H9 (cell line): Measurements from ENCODE around the gene CDH23. TPM values are rescaled to one million over a fixed set of nuclear protein-coding genes. Genes with fewer than 3 reads are reported as not detected.

Experiments used
- DNase-seq: peaks from one replicate; pipeline ENCODE4 v3.0.0-alpha.2; 2017
- H2AFZ ChIP-seq: one replicate; pipeline ENCODE4 v1.6.1; 2013; ENCODE audit warnings: mild to moderate bottlenecking, low read length, control low read depth, moderate library complexity
- H2AK5ac ChIP-seq: 2 replicates; pipeline ENCODE4 v1.6.1; 2013; ENCODE audit warnings: low read length, control low read depth, mixed read lengths; ENCODE audit not compliant: insufficient read length
- H2BK120ac ChIP-seq: one replicate; pipeline ENCODE4 v1.6.1; 2013; ENCODE audit warnings: low read depth, mild to moderate bottlenecking, low read length, control low read depth, inconsistent platforms; ENCODE audit not compliant: poor library complexity, severe bottlenecking
- H2BK12ac ChIP-seq: 2 replicates; pipeline ENCODE4 v1.6.1; 2013; ENCODE audit warnings: low read length, control low read depth, mixed read lengths, low read depth; ENCODE audit not compliant: insufficient read length
- H2BK15ac ChIP-seq: 2 replicates; pipeline ENCODE4 v1.6.1; 2013; ENCODE audit warnings: low read depth, low read length, control low read depth
- H2BK20ac ChIP-seq: one replicate; pipeline ENCODE4 v1.6.1; 2013; ENCODE audit warnings: low read depth, mild to moderate bottlenecking, low read length, control low read depth, inconsistent platforms; ENCODE audit not compliant: poor library complexity, severe bottlenecking
- H2BK5ac ChIP-seq: 2 replicates; pipeline ENCODE4 v1.6.1; 2013; ENCODE audit warnings: low read length, control low read depth, mixed read lengths; ENCODE audit not compliant: insufficient read length
- H3K14ac ChIP-seq: 2 replicates; pipeline ENCODE4 v1.6.1; 2013; ENCODE audit warnings: low read length, control low read depth; ENCODE audit not compliant: insufficient read depth
- H3K18ac ChIP-seq: 2 replicates; pipeline ENCODE4 v1.6.1; 2013; ENCODE audit warnings: low read depth, mild to moderate bottlenecking, mixed read lengths, low read length, control low read depth; ENCODE audit not compliant: insufficient read length
- H3K23ac ChIP-seq: 2 replicates; pipeline ENCODE4 v1.6.1; 2013; ENCODE audit warnings: low read length, control low read depth, mixed read lengths, low read depth; ENCODE audit not compliant: insufficient read length
- H3K23me2 ChIP-seq: 2 replicates; pipeline ENCODE4 v1.6.1; 2013; ENCODE audit warnings: low read depth, mild to moderate bottlenecking, mixed read lengths, low read length, control low read depth; ENCODE audit not compliant: insufficient read length, poor library complexity, severe bottlenecking
- H3K27ac ChIP-seq: 2 replicates; pipeline ENCODE4 v1.5.1; 2013; ENCODE audit warnings: low read length, control low read depth, mixed read lengths, low read depth; ENCODE audit not compliant: insufficient read length
- H3K27me3 ChIP-seq: 2 replicates; pipeline ENCODE4 v1.6.1; 2013; ENCODE audit warnings: low read length, control low read depth, inconsistent platforms; ENCODE audit not compliant: insufficient read depth
- H3K4ac ChIP-seq: 2 replicates; pipeline ENCODE4 v1.6.1; 2013; ENCODE audit warnings: low read depth, mild to moderate bottlenecking, control low read depth, inconsistent platforms, low read length, moderate library complexity
- H3K4me1 ChIP-seq: 2 replicates; pipeline ENCODE4 v1.6.1; 2013; ENCODE audit warnings: low read length, control low read depth, inconsistent platforms; ENCODE audit not compliant: insufficient read depth
- H3K4me2 ChIP-seq: 2 replicates; pipeline ENCODE4 v1.6.1; 2013; ENCODE audit warnings: low read length, control low read depth, mixed read lengths; ENCODE audit not compliant: insufficient read length, insufficient read depth
- H3K56ac ChIP-seq: 2 replicates; pipeline ENCODE4 v1.6.1; 2013; ENCODE audit warnings: low read depth, mild to moderate bottlenecking, mixed read lengths, low read length, control low read depth; ENCODE audit not compliant: insufficient read length
- H3K79me1 ChIP-seq: 2 replicates; pipeline ENCODE4 v1.6.1; 2013; ENCODE audit warnings: low read depth, mild to moderate bottlenecking, moderate library complexity, low read length, control low read depth, inconsistent platforms; ENCODE audit not compliant: insufficient read depth, poor library complexity, severe bottlenecking
- H3K79me2 ChIP-seq: 2 replicates; pipeline ENCODE4 v1.6.1; 2013; ENCODE audit warnings: low read length, control low read depth, inconsistent platforms; ENCODE audit not compliant: insufficient read depth
- H3K9ac ChIP-seq: 2 replicates; pipeline ENCODE4 v1.6.1; 2013; ENCODE audit warnings: low read length, control low read depth, mixed read lengths; ENCODE audit not compliant: insufficient read length; ENCODE audit errors: extremely low read depth
- H3K9me3 ChIP-seq: one replicate; pipeline ENCODE4 v1.6.1; 2013; ENCODE audit warnings: low read depth, low read length, inconsistent platforms; ENCODE audit not compliant: control insufficient read depth
- H3T11ph ChIP-seq: one replicate; pipeline ENCODE4 v1.6.1; 2013; ENCODE audit warnings: mild to moderate bottlenecking, low read length, control low read depth, inconsistent platforms
- H4K20me1 ChIP-seq: one replicate; pipeline ENCODE4 v1.6.1; 2013; ENCODE audit not compliant: control insufficient read depth, insufficient read length, insufficient read depth
- H4K5ac ChIP-seq: 2 replicates; pipeline ENCODE4 v1.6.1; 2013; ENCODE audit warnings: low read depth, mild to moderate bottlenecking, mixed read lengths, low read length, control low read depth; ENCODE audit not compliant: insufficient read length
- H4K8ac ChIP-seq: replicated peaks from 2 replicates; pipeline ENCODE4 v1.6.1; 2013; ENCODE audit warnings: low read length, control low read depth, mixed read lengths, low read depth; ENCODE audit not compliant: insufficient read length
- H4K91ac ChIP-seq: 2 replicates; pipeline ENCODE4 v1.6.1; 2013; ENCODE audit warnings: low read depth, mild to moderate bottlenecking, moderate library complexity, mixed read lengths, low read length, control low read depth; ENCODE audit not compliant: insufficient read length
- H3K27ac Mint-ChIP-seq, 3 experiments: 2 replicates in 2 of 3; 3 replicates in 1 of 3; pipeline ENCODE4 v1.8.0; 2020 to 2021; ENCODE audit warnings: mixed read lengths in 3 of 3, mild to moderate bottlenecking in 1 of 3, moderate library complexity in 1 of 3
- H3K27me3 Mint-ChIP-seq: 2 replicates; pipeline ENCODE4 v1.8.0; 2021; ENCODE audit warnings: low read depth, mild to moderate bottlenecking, moderate library complexity, mixed read lengths
- H3K36me3 Mint-ChIP-seq, 3 experiments: 2 replicates in 2 of 3; 3 replicates in 1 of 3; pipeline ENCODE4 v1.8.0; 2020 to 2021; ENCODE audit warnings: low read depth in 3 of 3, mixed read lengths in 3 of 3; ENCODE audit not compliant: insufficient read depth in 1 of 3
- H3K4me1 Mint-ChIP-seq, 2 experiments: 2 replicates each; pipeline ENCODE4 v1.8.0; 2020; ENCODE audit warnings: mixed read lengths in 2 of 2
- H3K4me3 Mint-ChIP-seq, 2 experiments: 2 replicates in 1 of 2; 3 replicates in 1 of 2; pipeline ENCODE4 v1.8.0; 2020 to 2021; ENCODE audit warnings: mild to moderate bottlenecking in 2 of 2, mixed read lengths in 2 of 2, moderate library complexity in 1 of 2
- H3K9me3 Mint-ChIP-seq, 2 experiments: 2 replicates in 1 of 2; 3 replicates in 1 of 2; pipeline ENCODE4 v1.8.0; 2020; ENCODE audit warnings: mild to moderate bottlenecking in 2 of 2, mixed read lengths in 2 of 2, moderate library complexity in 1 of 2
- WGBS: extraction: QIAGEN DNeasy Blood & Tissue Kit; methylation state at CpG from one replicate; pipeline ENCODE4 v1.1.7; 2013; ENCODE audit warnings: missing lambda C conversion rate, low lambda C conversion rate, mixed read lengths; ENCODE audit not compliant: insufficient read length; ENCODE audit errors: extremely low coverage; 5-methylcytosine and 5-hydroxymethylcytosine counted together
- total RNA-seq: library from RNA; stranded (reverse); gene quantifications from 2 replicates; pipeline ENCODE4 v1.2.1, GENCODE V29; 2021
- TF ChIP-seq, protein P1 (sequence below): fragments of 200-600 bp; sonication (generic); conservative IDR thresholded peaks from 3 replicates; pipeline ENCODE4 v1.8.0; 2021; ENCODE audit warnings: antibody characterized with exemption, mild to moderate bottlenecking

Gene CDH23
- total RNA-seq, 1 experiment from 2014 or later, result 2.1 TPM

DNA sequence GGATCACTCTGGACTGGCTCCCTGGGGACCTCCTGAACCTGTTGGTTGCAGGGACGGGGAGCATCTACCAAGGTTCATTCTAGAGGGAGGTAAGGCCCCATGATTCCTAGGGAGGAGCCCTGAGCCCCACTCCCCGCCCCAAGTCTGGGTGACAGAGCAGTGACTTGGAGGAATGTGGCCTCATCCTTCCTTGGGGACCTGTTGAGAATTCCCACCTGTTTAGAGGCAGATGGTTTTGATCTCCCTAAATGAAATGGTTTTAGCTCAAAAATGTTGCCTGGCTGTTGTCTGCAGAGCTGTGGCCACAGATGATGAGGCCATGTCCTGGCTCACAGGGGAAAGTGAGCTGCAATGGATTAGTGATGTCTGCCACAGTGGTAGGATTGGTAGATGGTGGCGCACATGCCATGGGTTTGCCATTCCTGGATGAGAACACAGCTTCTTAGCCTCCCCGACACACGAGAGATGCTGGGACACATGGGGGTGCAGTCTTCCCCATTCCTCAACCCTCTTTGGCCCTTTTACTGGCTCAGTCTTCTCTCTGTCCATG, 310.6 kb downstream of the CDH23 start:
- Histone ChIP-seq H2BK15ac (no peak overlapping the region), H3K4me2 (no peak overlapping the region), H4K8ac (no peak overlapping the region), H3K27me3 (no peaks in the 10 kb centered on the region), H3K9me3 (no peaks in the 10 kb centered on the region), H3K4ac (no peak overlapping the region), H3K23me2 (no peaks in the 10 kb centered on the region), H4K5ac (no peak overlapping the region), H2BK12ac (no peak overlapping the region), H2BK120ac (no peak overlapping the region), H4K20me1 (no peaks in the 10 kb centered on the region), H4K91ac (no peak overlapping the region), H2AK5ac (no peak overlapping the region), H3T11ph (no peak overlapping the region), H3K23ac (no peak overlapping the region), H3K9ac (no peak overlapping the region), H3K4me1 (no peaks in the 10 kb centered on the region), H3K14ac (no peak overlapping the region), H3K79me1 (no peaks in the 10 kb centered on the region), H3K56ac (no peak overlapping the region), H2BK5ac (no peak overlapping the region), H3K27ac (no peak overlapping the region), H2BK20ac (no peak overlapping the region), H3K79me2 (no peaks in the 10 kb centered on the region), H3K18ac (no peak overlapping the region), H2AFZ (no peak overlapping the region)
- H3K36me3 Mint-ChIP-seq, result no peaks in the 10 kb centered on the region; a peak in 1 of 7 replicates
- H3K4me1 Mint-ChIP-seq, result peaks cover 7 to 11% of the 10 kb centered on the region in 2 experiments
- no peaks in the 10 kb centered on the region for H3K9me3 Mint-ChIP-seq
- no peak overlapping the region; a peak in 1 of 7 replicates for H3K27ac Mint-ChIP-seq
- TF ChIP-seq, protein P1, sequence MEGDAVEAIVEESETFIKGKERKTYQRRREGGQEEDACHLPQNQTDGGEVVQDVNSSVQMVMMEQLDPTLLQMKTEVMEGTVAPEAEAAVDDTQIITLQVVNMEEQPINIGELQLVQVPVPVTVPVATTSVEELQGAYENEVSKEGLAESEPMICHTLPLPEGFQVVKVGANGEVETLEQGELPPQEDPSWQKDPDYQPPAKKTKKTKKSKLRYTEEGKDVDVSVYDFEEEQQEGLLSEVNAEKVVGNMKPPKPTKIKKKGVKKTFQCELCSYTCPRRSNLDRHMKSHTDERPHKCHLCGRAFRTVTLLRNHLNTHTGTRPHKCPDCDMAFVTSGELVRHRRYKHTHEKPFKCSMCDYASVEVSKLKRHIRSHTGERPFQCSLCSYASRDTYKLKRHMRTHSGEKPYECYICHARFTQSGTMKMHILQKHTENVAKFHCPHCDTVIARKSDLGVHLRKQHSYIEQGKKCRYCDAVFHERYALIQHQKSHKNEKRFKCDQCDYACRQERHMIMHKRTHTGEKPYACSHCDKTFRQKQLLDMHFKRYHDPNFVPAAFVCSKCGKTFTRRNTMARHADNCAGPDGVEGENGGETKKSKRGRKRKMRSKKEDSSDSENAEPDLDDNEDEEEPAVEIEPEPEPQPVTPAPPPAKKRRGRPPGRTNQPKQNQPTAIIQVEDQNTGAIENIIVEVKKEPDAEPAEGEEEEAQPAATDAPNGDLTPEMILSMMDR, result no peak
- DNase-seq, result no peak
- H3K4me3 Mint-ChIP-seq, result no peak overlapping the region
- peaks cover 12% of the 10 kb centered on the region for H3K27me3 Mint-ChIP-seq
- no CpG with 5 or more reads among the region's 5 CpGs for WGBS
